ENCODE measurements around the gene MSI2. TPM values are rescaled to one million over a fixed set of nuclear protein-coding genes. Genes with fewer than 3 reads are reported as not detected.

The MSI2 gene
- total RNA-seq, 2 experiments from 2014 or later = 65.7 to 71.9 TPM

- no peak for DNase-seq
- ChIA-PET POLR2A (no interaction called here), CTCF (no interaction called here)
- no peak overlapping the region for H3K4me3 Mint-ChIP-seq
- H3K27ac Mint-ChIP-seq = no peak overlapping the region
- peaks cover 3% of the 10 kb centered on the region for H3K36me3 Mint-ChIP-seq
- no peaks in the 10 kb centered on the region for H3K9me3 Mint-ChIP-seq
- peaks cover 3% of the 10 kb centered on the region for H3K4me1 Mint-ChIP-seq (ENCODE audit: low read depth)
- intact Hi-C loops (cut with micrococcal nuclease) = no loop called here
- H3K27me3 Mint-ChIP-seq = no peaks in the 10 kb centered on the region
Measured at GRCh38 chr17:57556320-57556719, 300.0 kb downstream of the MSI2 start.

GRCh38 chr17:57556977-57557376, 300.7 kb downstream of the MSI2 start:
- Mint-ChIP-seq H3K27me3 (no peaks in the 10 kb centered on the region), H3K27ac (no peak overlapping the region), H3K4me1 (ENCODE audit: low read depth) (peaks cover 2% of the 10 kb centered on the region), H3K4me3 (no peak overlapping the region), H3K36me3 (peaks cover 3% of the 10 kb centered on the region), H3K9me3 (no peaks in the 10 kb centered on the region)
- intact Hi-C loops (cut with micrococcal nuclease) = no loop called here
- POLR2A ChIA-PET = no interaction called here
- no peak for DNase-seq
- CTCF ChIA-PET = no interaction called here

- H3K36me3 Mint-ChIP-seq = peaks cover 3% of the 10 kb centered on the region
Measured at GRCh38 chr17:57557416-57557815, 301.1 kb downstream of the MSI2 start.

GRCh38 chr17:57557834-57558681, 301.7 kb downstream of the MSI2 start:
- POLR2A ChIA-PET = no interaction called here
- no peak overlapping the region for H3K4me3 Mint-ChIP-seq
- H3K27me3 Mint-ChIP-seq = no peaks in the 10 kb centered on the region
- no peak for DNase-seq
- H3K27ac Mint-ChIP-seq = no peak overlapping the region
- H3K9me3 Mint-ChIP-seq = no peaks in the 10 kb centered on the region
- peaks cover 2% of the 10 kb centered on the region for H3K4me1 Mint-ChIP-seq (ENCODE audit: low read depth)
- intact Hi-C loops (cut with micrococcal nuclease) = no loop called here
- H3K36me3 Mint-ChIP-seq = peaks cover 3% of the 10 kb centered on the region
- CTCF ChIA-PET = no interaction called here

More at GRCh38 chr17:57557416-57557815, 301.1 kb downstream of the MSI2 start:
- POLR2A ChIA-PET = no interaction called here
- intact Hi-C loops (cut with micrococcal nuclease) = no loop called here
- peaks cover 2% of the 10 kb centered on the region for H3K4me1 Mint-ChIP-seq (ENCODE audit: low read depth)
- H3K9me3 Mint-ChIP-seq = no peaks in the 10 kb centered on the region
- no peak for DNase-seq
- H3K4me3 Mint-ChIP-seq = no peak overlapping the region
- CTCF ChIA-PET = no interaction called here
- no peak overlapping the region for H3K27ac Mint-ChIP-seq
- H3K27me3 Mint-ChIP-seq = no peaks in the 10 kb centered on the region

GRCh38 chr17:57559226-57559625, 302.9 kb downstream of the MSI2 start:
- H3K27me3 Mint-ChIP-seq = no peaks in the 10 kb centered on the region
- CTCF ChIA-PET = no interaction called here
- H3K9me3 Mint-ChIP-seq = no peaks in the 10 kb centered on the region
- H3K4me3 Mint-ChIP-seq = no peak overlapping the region
- peaks cover 2% of the 10 kb centered on the region for H3K4me1 Mint-ChIP-seq (ENCODE audit: low read depth)
- peaks cover 3% of the 10 kb centered on the region for H3K36me3 Mint-ChIP-seq
- intact Hi-C loops (cut with micrococcal nuclease) = no loop called here
- POLR2A ChIA-PET = no interaction called here
- no peak overlapping the region for H3K27ac Mint-ChIP-seq
- no peak for DNase-seq

- intact Hi-C loops (cut with micrococcal nuclease) = no loop called here
- peaks cover 3% of the 10 kb centered on the region for H3K36me3 Mint-ChIP-seq
- no peak overlapping the region for H3K27ac Mint-ChIP-seq
- ChIA-PET CTCF (interaction anchor here (1.1 kb wide), 1 partner anchor 316 kb away, joined by 3 read pairs; no protein-coding TSS in a partner anchor), POLR2A (no interaction called here)
- no peaks in the 10 kb centered on the region for H3K27me3 Mint-ChIP-seq
- H3K4me1 Mint-ChIP-seq (ENCODE audit: low read depth) = peaks cover 2% of the 10 kb centered on the region
- H3K9me3 Mint-ChIP-seq = no peaks in the 10 kb centered on the region
- no peak for DNase-seq
- H3K4me3 Mint-ChIP-seq = no peak overlapping the region
Measured at GRCh38 chr17:57559634-57560318, 303.5 kb downstream of the MSI2 start.

GRCh38 chr17:57560319-57560705, 304.0 kb downstream of the MSI2 start:
- no peak for DNase-seq
- CTCF ChIA-PET = interaction anchor here (1.1 kb wide), 1 partner anchor 317 kb away, joined by 3 read pairs; no protein-coding TSS in a partner anchor

GRCh38 chr17:57561072-57561861, 304.9 kb downstream of the MSI2 start:
- H3K9me3 Mint-ChIP-seq = no peaks in the 10 kb centered on the region
- peaks cover 2% of the 10 kb centered on the region for H3K4me1 Mint-ChIP-seq (ENCODE audit: low read depth)
- no peak for DNase-seq
- ChIA-PET CTCF (interaction anchor here (1.1 to 1.2 kb wide), 2 partner anchors 36 to 318 kb away, joined by 3 read pairs; no protein-coding TSS in a partner anchor), POLR2A (no interaction called here)
- intact Hi-C loops (cut with micrococcal nuclease) = no loop called here
- no peaks in the 10 kb centered on the region for H3K27me3 Mint-ChIP-seq
- peaks cover 3% of the 10 kb centered on the region for H3K36me3 Mint-ChIP-seq
- no peak overlapping the region for H3K27ac Mint-ChIP-seq
- no peak overlapping the region for H3K4me3 Mint-ChIP-seq

More at GRCh38 chr17:57560319-57560705, 304.0 kb downstream of the MSI2 start:
- Mint-ChIP-seq H3K9me3 (no peaks in the 10 kb centered on the region), H3K4me1 (ENCODE audit: low read depth) (peaks cover 2% of the 10 kb centered on the region), H3K27ac (no peak overlapping the region), H3K27me3 (no peaks in the 10 kb centered on the region), H3K4me3 (no peak overlapping the region), H3K36me3 (peaks cover 3% of the 10 kb centered on the region)
- POLR2A ChIA-PET = no interaction called here
- intact Hi-C loops (cut with micrococcal nuclease) = no loop called here

- H3K36me3 Mint-ChIP-seq = peaks cover 3% of the 10 kb centered on the region
- H3K27me3 Mint-ChIP-seq = no peaks in the 10 kb centered on the region
- no peaks in the 10 kb centered on the region for H3K9me3 Mint-ChIP-seq
- ChIA-PET POLR2A (no interaction called here), CTCF (interaction anchor here (1.2 kb wide), 1 partner anchor 35 kb away, joined by 3 read pairs; no protein-coding TSS in a partner anchor)
- peaks cover 2% of the 10 kb centered on the region for H3K4me1 Mint-ChIP-seq (ENCODE audit: low read depth)
- intact Hi-C loops (cut with micrococcal nuclease) = no loop called here
- DNase-seq = no peak
- H3K4me3 Mint-ChIP-seq = no peak overlapping the region
- H3K27ac Mint-ChIP-seq = no peak overlapping the region
Measured at GRCh38 chr17:57562184-57562698, 305.9 kb downstream of the MSI2 start.

- Mint-ChIP-seq H3K9me3 (no peaks in the 10 kb centered on the region), H3K27ac (no peak overlapping the region), H3K36me3 (no peaks in the 10 kb centered on the region), H3K27me3 (no peaks in the 10 kb centered on the region), H3K4me1 (ENCODE audit: low read depth) (peaks cover 2% of the 10 kb centered on the region), H3K4me3 (no peak overlapping the region)
- DNase-seq = no peak
- CTCF ChIA-PET = no interaction called here
- intact Hi-C loops (cut with micrococcal nuclease) = no loop called here
- POLR2A ChIA-PET = no interaction called here
Measured at GRCh38 chr17:57563958-57564357, 307.6 kb downstream of the MSI2 start.

- Mint-ChIP-seq H3K27me3 (no peaks in the 10 kb centered on the region), H3K36me3 (no peaks in the 10 kb centered on the region), H3K9me3 (no peaks in the 10 kb centered on the region), H3K4me3 (no peak overlapping the region), H3K27ac (no peak overlapping the region), H3K4me1 (ENCODE audit: low read depth) (peaks cover 2% of the 10 kb centered on the region)
- ChIA-PET POLR2A (no interaction called here), CTCF (no interaction called here)
- intact Hi-C loops (cut with micrococcal nuclease) = no loop called here
- DNase-seq = no peak
Measured at GRCh38 chr17:57565176-57565575, 308.9 kb downstream of the MSI2 start.

GRCh38 chr17:57566721-57567120, 310.4 kb downstream of the MSI2 start:
- intact Hi-C loops (cut with micrococcal nuclease) = no loop called here
- POLR2A ChIA-PET = no interaction called here
- DNase-seq = no peak
- no peaks in the 10 kb centered on the region for H3K36me3 Mint-ChIP-seq
- no peak overlapping the region for H3K4me3 Mint-ChIP-seq
- H3K27ac Mint-ChIP-seq = no peak overlapping the region
- no peaks in the 10 kb centered on the region for H3K9me3 Mint-ChIP-seq
- H3K4me1 Mint-ChIP-seq (ENCODE audit: low read depth) = no peaks in the 10 kb centered on the region
- CTCF ChIA-PET = interaction anchor here (1.0 kb wide), 1 partner anchor 105 kb away, joined by 3 read pairs; no protein-coding TSS in a partner anchor
- H3K27me3 Mint-ChIP-seq = no peaks in the 10 kb centered on the region

All from activated CD4-positive, alpha-beta memory T cell treated with anti-CD3 and anti-CD28 coated beads for 36 hours (primary cell).